IPS-NIHi7 (cell line): ENCODE data around the gene KRTDAP.

Experiments
- DNase-seq: peaks from one replicate; pipeline ENCODE4 v3.0.0; 2012; ENCODE audit warnings: mixed read lengths; ENCODE audit errors: extremely low spot score

KRTDAP gene

GRCh38 chr19:35490364-35490763 lies at the start of gene KRTDAP:
TSS of gene KRTDAP (minus strand) at chr19:35490464. CDS start at chr19:35490442, 22 bp downstream.
- no peak for DNase-seq

- no peak for DNase-seq
Measured at GRCh38 chr19:35539850-35540249, 49.6 kb upstream of the KRTDAP start.

- DNase-seq, result no peak
Measured at GRCh38 chr19:35539314-35539713, 49.0 kb upstream of the KRTDAP start.

GRCh38 chr19:35534803-35535480 lies 44.7 kb upstream of the KRTDAP start:
- DNase-seq, result no peak

GRCh38 chr19:35533822-35534392 lies 43.6 kb upstream of the KRTDAP start:
- DNase-seq, result no peak

GRCh38 chr19:35533201-35533821 lies 43.0 kb upstream of the KRTDAP start, which contains the start of gene GAPDHS:
TSS of gene GAPDHS (plus strand) at chr19:35533456. CDS start at chr19:35533528, 72 bp downstream.
- DNase-seq, result no peak

GRCh38 chr19:35531291-35531690 lies 41.0 kb upstream of the KRTDAP start:
- DNase-seq, result no peak

GRCh38 chr19:35529241-35530218 lies 39.3 kb upstream of the KRTDAP start:
- DNase-seq, result no peak

- no peak for DNase-seq
Measured at GRCh38 chr19:35528218-35529038, 38.2 kb upstream of the KRTDAP start, which contains the start of gene SBSN. TSS of gene SBSN (minus strand) at chr19:35528311. CDS start at chr19:35528281, 30 bp downstream.

GRCh38 chr19:35525873-35526272 lies 35.6 kb upstream of the KRTDAP start:
- no peak for DNase-seq

GRCh38 chr19:35524181-35524837 lies 34.0 kb upstream of the KRTDAP start:
- DNase-seq, result peak; percentile 45

GRCh38 chr19:35522745-35523327 lies 32.6 kb upstream of the KRTDAP start:
- no peak for DNase-seq

GRCh38 chr19:35521124-35521743 lies 31.0 kb upstream of the KRTDAP start:
- DNase-seq, result no peak

GRCh38 chr19:35519291-35519690 lies 29.0 kb upstream of the KRTDAP start:
- no peak for DNase-seq

- DNase-seq, result no peak
Measured at GRCh38 chr19:35518313-35518712, 28.0 kb upstream of the KRTDAP start.

- no peak for DNase-seq
Measured at GRCh38 chr19:35517342-35517741, 27.1 kb upstream of the KRTDAP start.

- DNase-seq, result no peak
Measured at GRCh38 chr19:35516310-35516709, 26.0 kb upstream of the KRTDAP start.

- peak; percentile 64 for DNase-seq
Measured at GRCh38 chr19:35514282-35514809, 24.1 kb upstream of the KRTDAP start.

- peak; percentile 58 for DNase-seq
Measured at GRCh38 chr19:35513628-35514281, 23.5 kb upstream of the KRTDAP start, which contains the start of gene DMKN. TSS of gene DMKN (minus strand) at chr19:35513649. CDS start at chr19:35513475, 174 bp downstream.
